ENCODE measurements around the gene LIFR. TPM values are rescaled to one million over a fixed set of nuclear protein-coding genes. Genes with fewer than 3 reads are reported as not detected.

Gene LIFR
- total RNA-seq, 1 donor from 2014 or later, result 13.8 TPM

GRCh38 chr5:38465702-38466423 lies 90.6 kb downstream of the LIFR start:
- Histone ChIP-seq H3K36me3 (ENCODE audit: control insufficient read depth, insufficient read depth, low read length) (no peaks in the 10 kb centered on the region), H3K27me3 (ENCODE audit: control insufficient read depth, insufficient read depth, low read length) (no peaks in the 10 kb centered on the region), H3K4me3 (ENCODE audit: low read depth, low read length) (no peak overlapping the region)
- TF ChIP-seq, protein P1, sequence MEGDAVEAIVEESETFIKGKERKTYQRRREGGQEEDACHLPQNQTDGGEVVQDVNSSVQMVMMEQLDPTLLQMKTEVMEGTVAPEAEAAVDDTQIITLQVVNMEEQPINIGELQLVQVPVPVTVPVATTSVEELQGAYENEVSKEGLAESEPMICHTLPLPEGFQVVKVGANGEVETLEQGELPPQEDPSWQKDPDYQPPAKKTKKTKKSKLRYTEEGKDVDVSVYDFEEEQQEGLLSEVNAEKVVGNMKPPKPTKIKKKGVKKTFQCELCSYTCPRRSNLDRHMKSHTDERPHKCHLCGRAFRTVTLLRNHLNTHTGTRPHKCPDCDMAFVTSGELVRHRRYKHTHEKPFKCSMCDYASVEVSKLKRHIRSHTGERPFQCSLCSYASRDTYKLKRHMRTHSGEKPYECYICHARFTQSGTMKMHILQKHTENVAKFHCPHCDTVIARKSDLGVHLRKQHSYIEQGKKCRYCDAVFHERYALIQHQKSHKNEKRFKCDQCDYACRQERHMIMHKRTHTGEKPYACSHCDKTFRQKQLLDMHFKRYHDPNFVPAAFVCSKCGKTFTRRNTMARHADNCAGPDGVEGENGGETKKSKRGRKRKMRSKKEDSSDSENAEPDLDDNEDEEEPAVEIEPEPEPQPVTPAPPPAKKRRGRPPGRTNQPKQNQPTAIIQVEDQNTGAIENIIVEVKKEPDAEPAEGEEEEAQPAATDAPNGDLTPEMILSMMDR (IDR thresholded peaks at IDR 0.05; ENCODE audit: insufficient read depth, low read length, poor library complexity, severe bottlenecking), result no peak
- no peak for DNase-seq (ENCODE audit: low read depth)

DNA sequence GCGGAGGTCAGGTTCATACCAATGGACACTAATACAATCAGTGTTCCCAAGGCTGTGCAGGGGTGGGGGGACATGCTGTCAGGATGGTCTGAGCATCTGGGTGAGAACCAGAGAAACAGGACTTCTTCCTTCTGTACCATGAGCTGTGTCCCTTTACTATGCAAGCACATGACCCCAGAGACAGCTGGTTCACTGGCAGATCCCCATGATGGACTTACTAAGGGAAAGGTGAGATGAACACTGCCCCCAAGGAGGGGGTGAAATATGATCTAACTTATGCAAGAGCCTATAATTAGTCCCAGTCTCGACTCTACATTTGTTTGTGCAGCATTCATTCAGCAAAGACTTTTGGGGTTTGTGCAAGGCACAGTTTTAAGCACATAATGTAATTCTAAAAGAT lies 91.4 kb downstream of the LIFR start:
- no peak overlapping the region for H3K4me3 ChIP-seq (ENCODE audit: low read depth, low read length)
- no peaks in the 10 kb centered on the region for H3K36me3 ChIP-seq (ENCODE audit: control insufficient read depth, insufficient read depth, low read length)
- H3K27me3 ChIP-seq (ENCODE audit: control insufficient read depth, insufficient read depth, low read length), result no peaks in the 10 kb centered on the region
- no peak for DNase-seq (ENCODE audit: low read depth)
- TF ChIP-seq, protein P1 (IDR thresholded peaks at IDR 0.05; ENCODE audit: insufficient read depth, low read length, poor library complexity, severe bottlenecking), result no peak

DNA sequence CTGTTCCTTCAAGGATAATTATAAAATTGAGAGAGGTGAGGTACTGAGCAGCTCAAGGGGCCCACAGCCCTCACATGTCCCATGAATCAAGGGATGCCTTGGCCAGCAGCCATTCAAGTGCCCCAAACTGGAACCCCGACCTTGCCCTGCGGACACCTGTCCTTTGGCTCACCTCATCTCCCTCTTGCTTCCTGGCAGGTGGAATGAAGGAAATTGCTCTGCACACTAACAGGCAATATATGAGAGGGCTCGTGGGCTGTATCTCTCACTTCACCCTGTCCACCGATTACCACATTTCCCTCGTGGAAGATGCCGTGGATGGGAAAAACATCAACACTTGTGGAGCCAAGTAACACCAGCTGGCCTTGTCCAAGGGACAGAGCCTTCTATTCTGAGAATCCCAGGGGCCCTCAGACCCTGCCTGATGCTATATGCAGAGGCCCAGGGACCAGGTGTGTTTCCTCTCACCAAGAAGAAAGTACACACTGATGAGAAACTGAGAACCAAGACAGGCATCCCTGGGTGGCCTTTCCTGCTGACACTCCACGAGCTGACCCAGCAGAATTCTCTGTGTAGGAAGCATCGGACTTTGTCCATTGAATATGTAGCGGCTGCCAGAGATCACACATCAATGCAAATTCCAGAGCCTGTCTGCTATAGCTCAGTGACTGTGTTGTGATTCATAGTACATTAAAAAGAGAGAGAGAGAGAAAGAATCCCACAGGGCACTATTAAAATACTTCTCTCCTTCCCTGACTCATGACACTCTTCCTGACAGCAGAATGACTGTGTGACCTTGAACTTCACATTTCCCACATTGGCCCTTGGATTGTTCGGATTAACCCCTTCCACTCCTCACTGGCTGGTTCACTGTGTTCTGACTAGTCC lies 92.6 kb downstream of the LIFR start:
- Histone ChIP-seq H3K27me3 (ENCODE audit: control insufficient read depth, insufficient read depth, low read length) (no peaks in the 10 kb centered on the region), H3K36me3 (ENCODE audit: control insufficient read depth, insufficient read depth, low read length) (no peaks in the 10 kb centered on the region), H3K4me3 (ENCODE audit: low read depth, low read length) (no peak overlapping the region)
- TF ChIP-seq, protein P1 (IDR thresholded peaks at IDR 0.05; ENCODE audit: insufficient read depth, low read length, poor library complexity, severe bottlenecking), result no peak
- peak; percentile 91 for DNase-seq (ENCODE audit: low read depth)

DNA sequence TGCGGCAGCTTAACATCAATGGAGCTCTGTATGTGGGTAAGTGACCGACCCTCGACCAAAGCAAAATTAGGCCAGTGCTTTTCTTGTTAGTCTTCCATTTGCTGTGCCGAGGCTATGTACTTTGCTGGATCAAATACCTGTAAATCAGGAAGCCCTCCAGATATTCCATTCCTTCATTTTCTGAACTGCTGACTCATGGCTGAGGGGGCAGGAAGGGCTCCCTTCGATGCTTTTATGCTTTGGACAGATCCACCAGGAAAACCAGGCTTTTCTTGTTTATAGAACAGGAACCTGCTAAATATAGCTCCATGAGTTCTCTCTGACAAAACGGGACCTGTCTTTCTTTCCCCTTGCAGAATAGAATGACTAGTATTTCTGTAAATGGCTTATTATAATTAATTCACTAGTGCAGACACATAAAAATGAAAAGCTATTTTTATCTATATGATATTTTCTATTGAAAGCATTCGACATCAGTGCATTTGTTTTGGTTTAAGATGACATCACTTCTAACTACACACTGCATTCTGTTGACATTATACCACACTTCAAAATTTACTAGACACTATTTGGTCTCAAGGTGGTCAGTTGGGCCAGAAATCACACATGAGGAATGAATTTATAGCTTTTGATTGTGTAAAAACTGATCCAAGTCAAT lies 93.3 kb downstream of the LIFR start:
- Histone ChIP-seq H3K36me3 (ENCODE audit: control insufficient read depth, insufficient read depth, low read length) (no peaks in the 10 kb centered on the region), H3K27me3 (ENCODE audit: control insufficient read depth, insufficient read depth, low read length) (no peaks in the 10 kb centered on the region), H3K4me3 (ENCODE audit: low read depth, low read length) (no peak overlapping the region)
- TF ChIP-seq, protein P1 (IDR thresholded peaks at IDR 0.05; ENCODE audit: insufficient read depth, low read length, poor library complexity, severe bottlenecking), result no peak
- peak; percentile 18 for DNase-seq (ENCODE audit: low read depth)

DNA sequence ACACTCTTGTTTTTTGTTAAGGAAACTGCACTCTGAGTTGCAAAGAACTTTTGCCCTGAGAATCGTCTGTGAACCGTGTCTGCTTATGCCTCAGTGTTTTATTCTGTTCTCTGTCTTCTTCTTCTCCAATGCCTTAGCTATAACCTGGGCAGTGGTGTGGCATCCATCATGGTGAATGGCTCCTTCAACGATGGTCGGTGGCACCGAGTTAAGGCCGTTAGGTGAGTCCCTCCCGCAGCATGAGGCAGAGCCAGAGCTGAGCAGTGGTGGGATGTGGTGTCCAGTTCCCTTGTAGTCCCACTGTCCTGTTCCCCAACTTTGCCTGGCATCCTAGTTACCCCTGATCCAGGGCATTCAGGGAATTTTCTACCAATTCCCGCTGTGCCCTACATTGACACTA lies 98.3 kb downstream of the LIFR start:
- Histone ChIP-seq H3K36me3 (ENCODE audit: control insufficient read depth, insufficient read depth, low read length) (no peaks in the 10 kb centered on the region), H3K27me3 (ENCODE audit: control insufficient read depth, insufficient read depth, low read length) (no peaks in the 10 kb centered on the region), H3K4me3 (ENCODE audit: low read depth, low read length) (no peak overlapping the region)
- TF ChIP-seq, protein P1 (IDR thresholded peaks at IDR 0.05; ENCODE audit: insufficient read depth, low read length, poor library complexity, severe bottlenecking), result no peak
- DNase-seq (ENCODE audit: low read depth), result no peak

Data from kidney epithelial cell (primary cell).